ENCODE results near the gene TP53BP2.
"Not testable (repeated sequence)": the region's sequence is repeated elsewhere in the genome, so short reads cannot be mapped to it uniquely, and the experiment has no call there.

Gene TP53BP2

GRCh38 chr1:223738465-223739365 is 107.0 kb downstream of the TP53BP2 start:
- Histone ChIP-seq H3K4me3 (no peak overlapping the region), H3K4me1 (no peaks in the 10 kb centered on the region), H4K20me1 (no peaks in the 10 kb centered on the region), H3K27ac (no peak overlapping the region), H3K9ac (no peak overlapping the region), H3K36me3 (peaks cover 16% of the 10 kb centered on the region; the same call in 1 of the 2 replicates), H3K9me3 (no peaks in the 10 kb centered on the region), H3K4me2 (no peak overlapping the region), H3K27me3 (no peaks in the 10 kb centered on the region)
- TF ChIP-seq Cebpa-rat (IDR thresholded peaks at IDR 0.05), result no peak

GRCh38 chr1:223737342-223737741 is 108.4 kb downstream of the TP53BP2 start:
- H3K9me3 ChIP-seq, result no peaks in the 10 kb centered on the region
- no peaks in the 10 kb centered on the region for H3K27me3 ChIP-seq
- no peaks in the 10 kb centered on the region for H3K4me1 ChIP-seq

GRCh38 chr1:223736638-223737037 is 109.1 kb downstream of the TP53BP2 start:
- H3K4me3 ChIP-seq, H3K27me3 ChIP-seq, H3K27ac ChIP-seq, H3K4me2 ChIP-seq, H4K20me1 ChIP-seq, H3K9ac ChIP-seq, H3K4me1 ChIP-seq, H3K9me3 ChIP-seq: not testable (repeated sequence)
- peaks cover 17% of the 10 kb centered on the region; the same call in 1 of the 2 replicates for H3K36me3 ChIP-seq

More at GRCh38 chr1:223737342-223737741, 108.4 kb downstream of the TP53BP2 start:
- no peak for TF ChIP-seq Cebpa-rat (IDR thresholded peaks at IDR 0.05)
- H3K4me2 ChIP-seq, result no peak overlapping the region
- H4K20me1 ChIP-seq, result no peaks in the 10 kb centered on the region
- no peak overlapping the region for H3K27ac ChIP-seq
- H3K4me3 ChIP-seq, result no peak overlapping the region
- H3K36me3 ChIP-seq, result peaks cover 16% of the 10 kb centered on the region; the same call in 1 of the 2 replicates
- H3K9ac ChIP-seq, result no peak overlapping the region

- H3K4me3 ChIP-seq, result no peak overlapping the region
- H3K4me2 ChIP-seq, result no peak overlapping the region
- no peaks in the 10 kb centered on the region for H3K9me3 ChIP-seq
- H3K9ac ChIP-seq, result no peak overlapping the region
- H3K27me3 ChIP-seq, result no peaks in the 10 kb centered on the region
- TF ChIP-seq Cebpa-rat (IDR thresholded peaks at IDR 0.05), result no peak
- H3K4me1 ChIP-seq, result no peaks in the 10 kb centered on the region
- no peaks in the 10 kb centered on the region for H4K20me1 ChIP-seq
- H3K36me3 ChIP-seq, result peaks cover 14% of the 10 kb centered on the region; the same call in 1 of the 2 replicates
- H3K27ac ChIP-seq, result no peak overlapping the region
Measured at GRCh38 chr1:223733898-223734852, 111.6 kb downstream of the TP53BP2 start.

GRCh38 chr1:223732993-223733798 is 112.6 kb downstream of the TP53BP2 start:
- no peak overlapping the region for H3K4me2 ChIP-seq
- H3K9ac ChIP-seq, result no peak overlapping the region
- H3K27ac ChIP-seq, result no peak overlapping the region
- no peak for TF ChIP-seq Cebpa-rat (IDR thresholded peaks at IDR 0.05)
- no peaks in the 10 kb centered on the region for H3K27me3 ChIP-seq
- H3K4me3 ChIP-seq, result no peak overlapping the region
- no peaks in the 10 kb centered on the region for H3K4me1 ChIP-seq
- H4K20me1 ChIP-seq, result no peaks in the 10 kb centered on the region
- H3K9me3 ChIP-seq, result peaks cover 4% of the 10 kb centered on the region; the same call in 1 of the 2 replicates
- H3K36me3 ChIP-seq, result peaks cover 14% of the 10 kb centered on the region

GRCh38 chr1:223731133-223731770 is 114.5 kb downstream of the TP53BP2 start:
- Histone ChIP-seq H3K36me3 (peaks cover 20% of the 10 kb centered on the region), H3K9me3 (peaks cover 4% of the 10 kb centered on the region; the same call in 1 of the 2 replicates), H3K4me2 (no peak overlapping the region), H3K27me3 (no peaks in the 10 kb centered on the region), H3K4me3 (no peak overlapping the region), H3K4me1 (peaks cover 9% of the 10 kb centered on the region), H4K20me1 (no peaks in the 10 kb centered on the region), H3K27ac (no peak overlapping the region), H3K9ac (no peak overlapping the region)
- TF ChIP-seq Cebpa-rat (IDR thresholded peaks at IDR 0.05), result no peak

GRCh38 chr1:223730479-223731132 is 115.1 kb downstream of the TP53BP2 start:
- peaks cover 4% of the 10 kb centered on the region; the same call in 1 of the 2 replicates for H3K9me3 ChIP-seq
- no peak overlapping the region for H3K27ac ChIP-seq
- no peaks in the 10 kb centered on the region for H4K20me1 ChIP-seq
- no peaks in the 10 kb centered on the region for H3K27me3 ChIP-seq
- no peak overlapping the region for H3K4me2 ChIP-seq
- peaks cover 16% of the 10 kb centered on the region for H3K4me1 ChIP-seq
- TF ChIP-seq Cebpa-rat (IDR thresholded peaks at IDR 0.05), result no peak
- H3K9ac ChIP-seq, result no peak overlapping the region
- peaks cover 23% of the 10 kb centered on the region for H3K36me3 ChIP-seq
- no peak overlapping the region for H3K4me3 ChIP-seq

GRCh38 chr1:223729906-223730305 is 115.8 kb downstream of the TP53BP2 start:
- Histone ChIP-seq H3K9ac (no peak overlapping the region), H3K4me1 (peaks cover 23% of the 10 kb centered on the region), H3K4me2 (no peak overlapping the region), H3K4me3 (no peak overlapping the region), H3K27ac (no peak overlapping the region), H3K9me3 (peaks cover 4% of the 10 kb centered on the region; the same call in 1 of the 2 replicates), H4K20me1 (no peaks in the 10 kb centered on the region), H3K27me3 (no peaks in the 10 kb centered on the region), H3K36me3 (peaks cover 25% of the 10 kb centered on the region)
- no peak for TF ChIP-seq Cebpa-rat (IDR thresholded peaks at IDR 0.05)

All from BLaER1 (cell line).